Mucosa of stomach (tissue), 1 donor: ENCODE data around the gene FAM153A.
"Not testable (repeated sequence)": the region's sequence is repeated elsewhere in the genome, so short reads cannot be mapped to it uniquely, and the experiment has no call there.

ENCODE experiments used
- H3K27me3 ChIP-seq: one replicate; pipeline ENCODE4 v1.7.0; 2013; ENCODE audit warnings: mild to moderate bottlenecking, low read length; ENCODE audit not compliant: control insufficient read depth, insufficient read depth
- H3K36me3 ChIP-seq: one replicate; pipeline ENCODE4 v1.7.0; 2013; ENCODE audit warnings: low read length; ENCODE audit not compliant: control insufficient read depth, insufficient read depth
- H3K4me1 ChIP-seq: one replicate; pipeline ENCODE4 v1.7.0; 2013; ENCODE audit warnings: mild to moderate bottlenecking, low read length; ENCODE audit not compliant: control insufficient read depth, insufficient read depth
- H3K4me3 ChIP-seq: one replicate; pipeline ENCODE4 v1.7.0; 2013; ENCODE audit warnings: low read length
- H3K9ac ChIP-seq: one replicate; pipeline ENCODE4 v1.7.0; 2013; ENCODE audit warnings: mild to moderate bottlenecking, low read length, moderate library complexity
- H3K9me3 ChIP-seq: one replicate; pipeline ENCODE4 v1.7.0; 2013; ENCODE audit warnings: mild to moderate bottlenecking, low read length, moderate library complexity; ENCODE audit not compliant: control insufficient read depth
- donor health status: Pancreatic carcinoma.

Gene FAM153A

GRCh38 chr5:177798237-177798840 is 15.6 kb upstream of the FAM153A start:
- not testable (repeated sequence) for H3K36me3 ChIP-seq, H3K4me3 ChIP-seq, H3K9me3 ChIP-seq, H3K4me1 ChIP-seq, H3K27me3 ChIP-seq, H3K9ac ChIP-seq

- not testable (repeated sequence) for H3K27me3 ChIP-seq, H3K4me3 ChIP-seq, H3K4me1 ChIP-seq, H3K9ac ChIP-seq, H3K9me3 ChIP-seq, H3K36me3 ChIP-seq
These were observed 10.6 kb upstream of the FAM153A start for GRCh38 chr5:177793272-177793671.

GRCh38 chr5:177791649-177792048 is 8.9 kb upstream of the FAM153A start:
- not testable (repeated sequence) for H3K9me3 ChIP-seq, H3K36me3 ChIP-seq, H3K27me3 ChIP-seq, H3K4me1 ChIP-seq, H3K4me3 ChIP-seq, H3K9ac ChIP-seq

- H3K4me1 ChIP-seq, H3K4me3 ChIP-seq, H3K27me3 ChIP-seq, H3K9ac ChIP-seq, H3K9me3 ChIP-seq, H3K36me3 ChIP-seq: not testable (repeated sequence)
These were observed 530 bp downstream of the FAM153A start for GRCh38 chr5:177782169-177782568.

GRCh38 chr5:177771206-177771605 is 11.5 kb downstream of the FAM153A start:
- not testable (repeated sequence) for H3K9ac ChIP-seq, H3K4me1 ChIP-seq, H3K9me3 ChIP-seq, H3K27me3 ChIP-seq, H3K36me3 ChIP-seq, H3K4me3 ChIP-seq

- not testable (repeated sequence) for H3K27me3 ChIP-seq, H3K4me1 ChIP-seq, H3K9ac ChIP-seq, H3K9me3 ChIP-seq, H3K36me3 ChIP-seq, H3K4me3 ChIP-seq
These were observed 12.1 kb downstream of the FAM153A start for GRCh38 chr5:177770646-177771045.

- H3K4me1 ChIP-seq, H3K4me3 ChIP-seq, H3K36me3 ChIP-seq, H3K9ac ChIP-seq, H3K27me3 ChIP-seq, H3K9me3 ChIP-seq: not testable (repeated sequence)
These were observed 18.8 kb downstream of the FAM153A start for GRCh38 chr5:177763737-177764508.

GRCh38 chr5:177760954-177761353 is 21.7 kb downstream of the FAM153A start:
- not testable (repeated sequence) for H3K27me3 ChIP-seq, H3K9me3 ChIP-seq, H3K4me1 ChIP-seq

GRCh38 chr5:177747354-177747753 is 35.3 kb downstream of the FAM153A start:
- H3K36me3 ChIP-seq, H3K9me3 ChIP-seq, H3K27me3 ChIP-seq, H3K9ac ChIP-seq, H3K4me1 ChIP-seq, H3K4me3 ChIP-seq: not testable (repeated sequence)

More at GRCh38 chr5:177760954-177761353, 21.7 kb downstream of the FAM153A start:
- not testable (repeated sequence) for H3K36me3 ChIP-seq, H3K9ac ChIP-seq, H3K4me3 ChIP-seq

GRCh38 chr5:177724858-177725257 is 57.8 kb downstream of the FAM153A start:
- not testable (repeated sequence) for H3K36me3 ChIP-seq

GRCh38 chr5:177723831-177724485 is 58.7 kb downstream of the FAM153A start:
- not testable (repeated sequence) for H3K9ac ChIP-seq, H3K27me3 ChIP-seq, H3K36me3 ChIP-seq, H3K4me1 ChIP-seq, H3K9me3 ChIP-seq, H3K4me3 ChIP-seq

More at GRCh38 chr5:177724858-177725257, 57.8 kb downstream of the FAM153A start:
- H3K4me3 ChIP-seq, H3K9ac ChIP-seq, H3K4me1 ChIP-seq, H3K9me3 ChIP-seq, H3K27me3 ChIP-seq: not testable (repeated sequence)

- not testable (repeated sequence) for H3K4me1 ChIP-seq, H3K9ac ChIP-seq, H3K36me3 ChIP-seq, H3K9me3 ChIP-seq, H3K4me3 ChIP-seq, H3K27me3 ChIP-seq
These were observed 59.9 kb downstream of the FAM153A start for GRCh38 chr5:177722829-177723228.
